Ishikawa (cell line): ENCODE measurements around the gene CRTC3.

Experiments
- CEBPB ChIP-seq: IDR thresholded peaks from 2 replicates; pipeline ENCODE4 v1.6.1; 2012
- CREB1 ChIP-seq: IDR thresholded peaks from 2 replicates; pipeline ENCODE4 v1.6.1; 2012; ENCODE audit warnings: low read depth
- EGR1 ChIP-seq: IDR thresholded peaks from 2 replicates; pipeline ENCODE4 v1.6.1; 2012
- EP300 ChIP-seq: IDR thresholded peaks from 2 replicates; pipeline ENCODE4 v1.6.1; 2012; ENCODE audit warnings: borderline replicate concordance
- FOXM1 ChIP-seq: IDR thresholded peaks from 2 replicates; pipeline ENCODE4 v1.6.1; 2012; ENCODE audit warnings: low read depth, borderline replicate concordance
- NFIC ChIP-seq: IDR thresholded peaks from 2 replicates; pipeline ENCODE4 v1.6.1; 2012
- RAD21 ChIP-seq: IDR thresholded peaks from 2 replicates; pipeline ENCODE4 v1.6.1; 2012; ENCODE audit warnings: low read depth
- TAF1 ChIP-seq: IDR thresholded peaks from 2 replicates; pipeline ENCODE4 v1.6.1; 2012; ENCODE audit warnings: low read depth, mild to moderate bottlenecking
- TCF12 ChIP-seq: IDR thresholded peaks from 2 replicates; pipeline ENCODE4 v1.6.1; 2012; ENCODE audit warnings: low read depth
- TEAD4 ChIP-seq: IDR thresholded peaks from 2 replicates; pipeline ENCODE4 v1.6.1; 2012
- YY1 ChIP-seq: IDR thresholded peaks from 2 replicates; pipeline ENCODE4 v1.6.1; 2012; ENCODE audit warnings: low read depth
- ZBTB7A ChIP-seq: IDR thresholded peaks from 2 replicates; pipeline ENCODE4 v1.6.1; 2012; ENCODE audit warnings: low read depth
- TF ChIP-seq, protein P1 (sequence below): IDR thresholded peaks from 2 replicates; pipeline ENCODE4 v1.6.1; 2012; ENCODE audit warnings: low read depth, mild to moderate bottlenecking
- TF ChIP-seq, protein P2 (sequence below): IDR thresholded peaks from 2 replicates; pipeline ENCODE4 v1.6.1; 2012
- TF ChIP-seq, protein P3 (sequence below): IDR thresholded peaks from 2 replicates; pipeline ENCODE4 v1.6.1; 2012

The CRTC3 gene

DNA sequence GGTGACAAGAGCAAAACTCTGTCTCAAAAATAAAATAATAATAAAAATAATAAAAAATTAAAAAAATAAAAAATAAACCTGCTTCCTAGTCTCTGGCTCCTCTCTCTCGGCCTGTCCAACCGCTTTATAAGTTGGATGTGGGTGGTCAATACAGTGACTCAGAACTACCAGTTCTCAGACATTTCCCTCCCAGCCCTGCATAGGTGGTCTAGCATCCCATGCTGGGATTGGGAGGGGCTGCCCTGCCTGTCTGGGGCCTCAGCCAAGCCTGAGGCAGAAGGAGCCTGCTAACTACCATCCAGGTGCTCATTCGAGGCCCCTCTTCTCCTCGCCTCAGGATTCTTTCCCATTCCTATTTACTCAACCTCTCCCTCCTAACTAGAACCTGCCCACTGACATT, 154.2 kb downstream of the CRTC3 start:
- TF ChIP-seq, protein P1, sequence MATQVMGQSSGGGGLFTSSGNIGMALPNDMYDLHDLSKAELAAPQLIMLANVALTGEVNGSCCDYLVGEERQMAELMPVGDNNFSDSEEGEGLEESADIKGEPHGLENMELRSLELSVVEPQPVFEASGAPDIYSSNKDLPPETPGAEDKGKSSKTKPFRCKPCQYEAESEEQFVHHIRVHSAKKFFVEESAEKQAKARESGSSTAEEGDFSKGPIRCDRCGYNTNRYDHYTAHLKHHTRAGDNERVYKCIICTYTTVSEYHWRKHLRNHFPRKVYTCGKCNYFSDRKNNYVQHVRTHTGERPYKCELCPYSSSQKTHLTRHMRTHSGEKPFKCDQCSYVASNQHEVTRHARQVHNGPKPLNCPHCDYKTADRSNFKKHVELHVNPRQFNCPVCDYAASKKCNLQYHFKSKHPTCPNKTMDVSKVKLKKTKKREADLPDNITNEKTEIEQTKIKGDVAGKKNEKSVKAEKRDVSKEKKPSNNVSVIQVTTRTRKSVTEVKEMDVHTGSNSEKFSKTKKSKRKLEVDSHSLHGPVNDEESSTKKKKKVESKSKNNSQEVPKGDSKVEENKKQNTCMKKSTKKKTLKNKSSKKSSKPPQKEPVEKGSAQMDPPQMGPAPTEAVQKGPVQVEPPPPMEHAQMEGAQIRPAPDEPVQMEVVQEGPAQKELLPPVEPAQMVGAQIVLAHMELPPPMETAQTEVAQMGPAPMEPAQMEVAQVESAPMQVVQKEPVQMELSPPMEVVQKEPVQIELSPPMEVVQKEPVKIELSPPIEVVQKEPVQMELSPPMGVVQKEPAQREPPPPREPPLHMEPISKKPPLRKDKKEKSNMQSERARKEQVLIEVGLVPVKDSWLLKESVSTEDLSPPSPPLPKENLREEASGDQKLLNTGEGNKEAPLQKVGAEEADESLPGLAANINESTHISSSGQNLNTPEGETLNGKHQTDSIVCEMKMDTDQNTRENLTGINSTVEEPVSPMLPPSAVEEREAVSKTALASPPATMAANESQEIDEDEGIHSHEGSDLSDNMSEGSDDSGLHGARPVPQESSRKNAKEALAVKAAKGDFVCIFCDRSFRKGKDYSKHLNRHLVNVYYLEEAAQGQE = no peak
- no peak for TF ChIP-seq CEBPB
- no peak for TF ChIP-seq EGR1
- no peak for TF ChIP-seq ZBTB7A
- TF ChIP-seq, protein P2, sequence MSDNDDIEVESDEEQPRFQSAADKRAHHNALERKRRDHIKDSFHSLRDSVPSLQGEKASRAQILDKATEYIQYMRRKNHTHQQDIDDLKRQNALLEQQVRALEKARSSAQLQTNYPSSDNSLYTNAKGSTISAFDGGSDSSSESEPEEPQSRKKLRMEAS = no peak
- TF ChIP-seq TAF1 = no peak
- TF ChIP-seq EP300 = no peak
- TF ChIP-seq YY1 = no peak
- no peak for TF ChIP-seq TCF12
- TF ChIP-seq NFIC = no peak
- no peak for TF ChIP-seq CREB1
- TF ChIP-seq FOXM1 = no peak

DNA sequence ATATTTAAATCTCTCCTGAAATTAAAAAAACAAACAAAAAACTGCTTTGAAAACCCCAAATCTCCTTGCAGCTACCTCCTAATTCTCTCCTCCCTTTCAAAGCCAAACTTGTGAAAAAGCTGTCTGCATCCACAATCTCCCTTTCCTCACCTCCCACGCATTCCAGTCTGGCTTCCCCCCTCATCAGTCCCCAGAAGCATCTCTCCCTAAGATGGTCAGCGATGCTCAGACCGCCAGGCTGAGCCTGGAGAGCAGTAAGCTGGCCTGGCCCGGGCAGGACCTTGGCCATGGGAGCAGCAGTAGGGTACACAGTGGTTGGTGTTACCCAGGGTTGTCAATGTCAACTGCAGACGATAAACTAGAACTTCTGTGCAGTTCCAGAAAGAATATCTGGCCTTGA, 154.6 kb downstream of the CRTC3 start:
- TF ChIP-seq, protein P3, sequence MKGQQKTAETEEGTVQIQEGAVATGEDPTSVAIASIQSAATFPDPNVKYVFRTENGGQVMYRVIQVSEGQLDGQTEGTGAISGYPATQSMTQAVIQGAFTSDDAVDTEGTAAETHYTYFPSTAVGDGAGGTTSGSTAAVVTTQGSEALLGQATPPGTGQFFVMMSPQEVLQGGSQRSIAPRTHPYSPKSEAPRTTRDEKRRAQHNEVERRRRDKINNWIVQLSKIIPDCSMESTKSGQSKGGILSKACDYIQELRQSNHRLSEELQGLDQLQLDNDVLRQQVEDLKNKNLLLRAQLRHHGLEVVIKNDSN = no peak
- TF ChIP-seq EP300 (no peak), TEAD4 (no peak), ZBTB7A (no peak), YY1 (no peak), NFIC (no peak), TCF12 (no peak), FOXM1 (no peak), EGR1 (no peak), TAF1 (no peak), CREB1 (no peak), CEBPB (no peak), RAD21 (no peak)
- TF ChIP-seq, protein P1 = no peak
- TF ChIP-seq, protein P2 = no peak

DNA sequence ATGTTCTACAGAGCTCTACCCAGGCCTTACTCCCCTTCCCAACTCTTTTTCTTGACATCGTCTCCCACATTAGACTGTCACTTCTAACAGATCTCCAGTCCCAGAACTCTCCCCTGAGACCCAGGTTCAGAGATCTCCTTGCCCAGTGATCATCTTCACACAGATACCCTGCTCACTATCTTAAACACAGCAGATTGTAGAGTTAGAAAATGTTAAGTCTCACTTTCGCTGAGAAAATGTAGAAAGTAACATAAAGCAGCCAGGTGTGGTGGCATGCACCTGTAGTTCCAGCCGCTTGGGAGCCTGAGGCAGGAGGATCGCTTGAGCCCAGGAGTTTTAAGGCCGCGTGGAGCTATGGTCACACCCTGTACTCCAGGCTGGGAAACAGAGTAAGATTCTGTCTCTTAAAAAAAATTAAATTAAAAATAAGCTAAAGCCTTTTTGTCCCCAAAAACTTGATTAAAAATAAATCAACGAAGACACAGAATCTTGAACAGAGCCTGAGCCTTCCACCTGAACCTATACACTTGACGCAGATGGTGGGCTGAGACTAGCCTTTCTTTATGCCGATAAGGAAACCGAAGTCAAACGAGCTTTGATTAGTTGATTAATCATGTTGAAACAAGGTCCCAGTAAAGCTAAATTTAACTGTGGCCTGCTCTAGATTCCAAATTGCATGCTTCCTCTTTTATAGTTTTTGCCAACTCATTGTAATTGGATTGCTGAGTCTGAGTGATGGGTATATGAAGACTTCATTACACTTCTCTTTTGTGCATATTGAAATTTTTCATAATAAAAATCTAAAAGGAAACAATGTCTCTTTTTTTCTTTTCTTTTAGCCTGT, 156.1 kb downstream of the CRTC3 start:
- TF ChIP-seq TAF1 (no peak), FOXM1 (no peak), TEAD4 (no peak), NFIC (no peak), YY1 (no peak), CEBPB (no peak), EGR1 (no peak)
- TF ChIP-seq, protein P2 = no peak
- TF ChIP-seq, protein P1 = no peak

DNA sequence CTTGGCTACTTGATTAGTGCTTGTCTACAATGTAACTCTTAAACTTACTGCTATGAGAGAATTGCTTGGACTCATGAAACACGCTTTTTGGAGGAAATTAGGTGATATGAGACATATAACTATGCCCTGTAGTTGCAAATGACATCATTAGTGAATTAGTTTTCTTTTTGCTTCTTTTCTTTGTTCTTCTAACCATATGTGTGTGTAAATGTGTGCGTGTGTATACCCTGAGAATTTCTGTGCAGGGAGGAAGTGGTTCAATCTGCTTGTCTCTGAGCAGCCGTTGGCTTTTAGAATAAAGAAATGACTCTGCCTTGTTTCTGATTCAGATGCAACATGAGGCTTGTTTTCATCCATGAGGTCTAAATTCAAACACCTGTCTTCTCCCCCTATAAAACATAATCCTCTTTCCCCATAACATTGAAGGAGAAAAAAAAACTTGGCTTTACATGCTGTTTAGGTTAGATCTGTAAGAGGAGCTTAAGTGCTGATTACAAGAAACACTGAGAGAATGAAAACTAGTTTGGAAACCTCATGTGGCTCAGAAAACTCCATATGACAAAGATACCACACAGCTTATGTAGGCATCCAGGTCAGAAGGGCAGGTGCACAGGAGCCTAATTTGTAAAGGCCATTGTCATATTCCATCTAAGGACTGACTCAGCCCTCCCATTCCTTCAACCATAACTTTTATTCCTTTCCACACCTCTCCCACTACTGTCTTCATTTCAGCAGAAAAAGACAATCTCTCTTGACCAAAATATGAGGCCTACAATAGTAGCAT, 156.9 kb downstream of the CRTC3 start:
- TF ChIP-seq CEBPB (no peak), RAD21 (no peak), NFIC (no peak), TAF1 (no peak), EGR1 (no peak), FOXM1 (no peak), TEAD4 (no peak), TCF12 (no peak), ZBTB7A (no peak), YY1 (no peak)
- TF ChIP-seq, protein P3 = no peak
- TF ChIP-seq, protein P1 = no peak
